Right atrium auricular region (tissue), 2 donors: ENCODE measurements around the gene XAB2. TPM values are rescaled to one million over a fixed set of nuclear protein-coding genes. Genes with fewer than 3 reads are reported as not detected.

Source experiments
- DNase-seq: peaks from one replicate; pipeline ENCODE4 v3.0.0-alpha.2; 2019; ENCODE audit warnings: low spot score
- H3K27ac ChIP-seq, 2 donors: fragments of 200-600 bp; sonication (generic); 1 replicate in 1 of 2; 2 replicates in 1 of 2; pipeline ENCODE4 v1.5.1; 2016 to 2019
- H3K27me3 ChIP-seq, 2 donors: fragments of 200-600 bp; sonication (generic); one replicate each; pipeline versions ENCODE4 v1.5.1 to v1.6.0; 2017 to 2019
- H3K36me3 ChIP-seq: fragments of 200-600 bp; sonication (generic); one replicate; pipeline ENCODE4 v1.5.1; 2016
- H3K4me1 ChIP-seq, 2 donors: fragments of 200-600 bp; sonication (generic); one replicate each; pipeline versions ENCODE4 v1.5.1 to v1.6.0; 2017 to 2019
- H3K4me3 ChIP-seq, 2 donors: fragments of 200-600 bp; sonication (generic); 1 replicate in 1 of 2; 2 replicates in 1 of 2; pipeline ENCODE4 v1.5.1; 2017 to 2019; ENCODE audit warnings: mild to moderate bottlenecking in 1 of 2, moderate library complexity in 1 of 2
- H3K9me3 ChIP-seq, 2 donors: fragments of 200-600 bp; sonication (generic); one replicate each; pipeline ENCODE4 v1.5.1; 2019
- CTCF ChIP-seq, 2 donors: fragments of 200-600 bp; sonication (generic); IDR thresholded peaks; one replicate each; pipeline ENCODE4 v1.5.1; 2019; ENCODE audit warnings: antibody characterized with exemption in 2 of 2
- total RNA-seq, 2 donors: library from RNA; depleted of rRNA; stranded (reverse); fragments of >200 nt; gene quantifications; one replicate each; pipeline ENCODE4 v1.1.0, GENCODE V29; 2016

XAB2 gene
- total RNA-seq, 2 donors from 2014 or later = 21.5 to 25.9 TPM

- H3K4me1 ChIP-seq = no peaks in the 10 kb centered on the region
- TF ChIP-seq CTCF (IDR thresholded peaks at IDR 0.05) = no peak
- DNase-seq = no peak
These were observed 13.7 kb upstream of the XAB2 start for GRCh38 chr19:7643031-7643415.

GRCh38 chr19:7642295-7643030 is 13.1 kb upstream of the XAB2 start:
- no peaks in the 10 kb centered on the region for H3K4me1 ChIP-seq
- H3K36me3 ChIP-seq = no peaks in the 10 kb centered on the region
- H3K27ac ChIP-seq = no peak overlapping the region
- TF ChIP-seq CTCF (IDR thresholded peaks at IDR 0.05) = no peak
- H3K27me3 ChIP-seq = peaks cover 0 to 3% of the 10 kb centered on the region in 2 donors
- H3K9me3 ChIP-seq = no peaks in the 10 kb centered on the region
- no peak for DNase-seq
- no peak overlapping the region for H3K4me3 ChIP-seq

More at GRCh38 chr19:7643031-7643415, 13.7 kb upstream of the XAB2 start:
- Histone ChIP-seq H3K9me3 (no peaks in the 10 kb centered on the region), H3K27ac (no peak overlapping the region), H3K36me3 (no peaks in the 10 kb centered on the region), H3K27me3 (no peaks in the 10 kb centered on the region), H3K4me3 (no peak overlapping the region)

GRCh38 chr19:7641290-7642276 is 12.2 kb upstream of the XAB2 start:
- H3K9me3 ChIP-seq = no peaks in the 10 kb centered on the region
- no peak overlapping the region for H3K27ac ChIP-seq
- peaks cover 0 to 10% of the 10 kb centered on the region in 2 donors for H3K27me3 ChIP-seq
- no peak for DNase-seq
- H3K36me3 ChIP-seq = no peaks in the 10 kb centered on the region
- no peak for TF ChIP-seq CTCF (IDR thresholded peaks at IDR 0.05)
- H3K4me1 ChIP-seq = no peaks in the 10 kb centered on the region
- no peak overlapping the region for H3K4me3 ChIP-seq

GRCh38 chr19:7640803-7641202 is 11.5 kb upstream of the XAB2 start:
- peaks cover 0 to 2% of the 10 kb centered on the region in 2 donors for H3K4me1 ChIP-seq
- no peak for DNase-seq
- no peak for TF ChIP-seq CTCF (IDR thresholded peaks at IDR 0.05)
- no peak overlapping the region for H3K4me3 ChIP-seq
- no peaks in the 10 kb centered on the region for H3K9me3 ChIP-seq
- peaks cover 0 to 10% of the 10 kb centered on the region in 2 donors for H3K27me3 ChIP-seq
- H3K36me3 ChIP-seq = no peaks in the 10 kb centered on the region
- no peak overlapping the region for H3K27ac ChIP-seq

GRCh38 chr19:7639863-7640348 is 10.6 kb upstream of the XAB2 start:
- Histone ChIP-seq H3K27me3 (peaks cover 0 to 10% of the 10 kb centered on the region in 2 donors), H3K4me1 (peaks cover 0 to 6% of the 10 kb centered on the region in 2 donors), H3K9me3 (no peaks in the 10 kb centered on the region), H3K4me3 (no peak overlapping the region), H3K36me3 (no peaks in the 10 kb centered on the region), H3K27ac (no peak overlapping the region)
- no peak for TF ChIP-seq CTCF (IDR thresholded peaks at IDR 0.05)
- no peak for DNase-seq
